H1 (cell line): ENCODE measurements around the gene SPRR3. TPM values are rescaled to one million over a fixed set of nuclear protein-coding genes. Genes with fewer than 3 reads are reported as not detected.

Experiments used
- PHF8 ChIP-seq: fragments of 200-600 bp; sonication (generic); conservative IDR thresholded peaks from 2 replicates; pipeline ENCODE4 v1.7.1; 2012; ENCODE audit warnings: low read depth, mild to moderate bottlenecking, inconsistent platforms, low read length, moderate library complexity
- polyA plus RNA-seq, 7 experiments: library from polyadenylated mRNA; depleted of rRNA in 3 of 7; stranded (reverse) in 5 of 7; unstranded in 2 of 7; fragments of >200 nt in 5 of 7; fragments of 200-250 nt in 2 of 7; gene quantifications; 1 replicate in 5 of 7; 2 replicates in 1 of 7; 4 replicates in 1 of 7; pipeline versions ENCODE4 v1.2.1 to v1.2.3, GENCODE V29; 2011 to 2013; ENCODE audit warnings: missing spikeins in 2 of 7, mixed read lengths in 2 of 7
- total RNA-seq: library from RNA; stranded (reverse); fragmentation: NEBNext Ultra II Directional; extraction: Animal tissue kit (Norgen Biotek cat#: 25700); gene quantifications from 2 replicates; pipeline ENCODE4 v1.2.1, GENCODE V29; 2021

The SPRR3 gene
- total and polyA plus RNA-seq, 2 of the 8 experiments (the other 6 are each of a cell fraction or from before 2014, with no cell fraction given) = not detected

GRCh38 chr1:152953761-152954160, 47.8 kb upstream of the SPRR3 start (continued):
- TF ChIP-seq PHF8 = no peak
